Neural cell (in vitro differentiated cells): ENCODE measurements around the gene P2RX6. TPM values are rescaled to one million over a fixed set of nuclear protein-coding genes. Genes with fewer than 3 reads are reported as not detected.
"Not testable (repeated sequence)": the region's sequence is repeated elsewhere in the genome, so short reads cannot be mapped to it uniquely, and the experiment has no call there.

Source experiments
- H2AFZ ChIP-seq: fragments of 200-600, 300-800 bp; sonication (generic), shearing (Covaris generic); 2 replicates; pipeline ENCODE4 v1.6.0; 2014; ENCODE audit warnings: low read depth, mild to moderate bottlenecking, antibody characterized with exemption, low read length, moderate library complexity
- H3F3A ChIP-seq: fragments of 200-600 bp; shearing (Covaris generic); 2 replicates; pipeline ENCODE4 v1.6.1; 2016; ENCODE audit warnings: mild to moderate bottlenecking, moderate library complexity, mixed read lengths, antibody characterized with exemption, low read length; ENCODE audit not compliant: insufficient read depth, poor library complexity, severe bottlenecking
- H3K27ac ChIP-seq: fragments of 200-600, 300-800 bp; sonication (generic), shearing (Covaris generic); 2 replicates; pipeline ENCODE4 v1.5.1; 2014; ENCODE audit warnings: mild to moderate bottlenecking, low read length, moderate library complexity
- H3K27me3 ChIP-seq: fragments of 300-800, 200-600 bp; sonication (generic), shearing (Covaris generic); 2 replicates; pipeline ENCODE4 v1.6.0; 2014; ENCODE audit warnings: mild to moderate bottlenecking, low read depth, low read length, moderate library complexity; ENCODE audit not compliant: insufficient read depth
- H3K36me3 ChIP-seq: fragments of 300-800, 200-600 bp; sonication (generic), shearing (Covaris generic); 2 replicates; pipeline ENCODE4 v1.5.1; 2014; ENCODE audit warnings: mild to moderate bottlenecking, antibody characterized with exemption, low read length, moderate library complexity; ENCODE audit not compliant: insufficient read depth
- H3K4me2 ChIP-seq: fragments of 300-800, 200-600 bp; sonication (generic), shearing (Covaris generic); 2 replicates; pipeline ENCODE4 v1.6.0; 2014; ENCODE audit warnings: mild to moderate bottlenecking, low read length
- H3K4me3 ChIP-seq: fragments of 300-800, 200-600 bp; sonication (generic), shearing (Covaris generic); 2 replicates; pipeline ENCODE4 v1.5.1; 2014; ENCODE audit warnings: mild to moderate bottlenecking, low read length, moderate library complexity
- H3K79me2 ChIP-seq: fragments of 200-600 bp; shearing (Covaris generic); replicated peaks from 2 replicates; pipeline ENCODE4 v1.6.0; 2014; ENCODE audit warnings: mild to moderate bottlenecking, low read length, moderate library complexity; ENCODE audit not compliant: insufficient read depth
- H3K9ac ChIP-seq: fragments of 300-800, 200-600 bp; sonication (generic), shearing (Covaris generic); 2 replicates; pipeline ENCODE4 v1.6.1; 2016; ENCODE audit warnings: mild to moderate bottlenecking, low read length, mixed read lengths
- H3K9me2 ChIP-seq: fragments of 200-600 bp; shearing (Covaris generic); 2 replicates; pipeline ENCODE4 v1.6.1; 2016; ENCODE audit warnings: mild to moderate bottlenecking, low read length, mixed read lengths; ENCODE audit not compliant: insufficient read depth
- H3K9me3 ChIP-seq: fragments of 200-600, 300-800 bp; sonication (generic), shearing (Covaris generic); 2 replicates; pipeline ENCODE4 v1.6.1; 2016; ENCODE audit warnings: mild to moderate bottlenecking, mixed run types, low read length, moderate library complexity, mixed read lengths
- H4K20me1 ChIP-seq: fragments of 200-600 bp; shearing (Covaris generic); 2 replicates; pipeline ENCODE4 v1.6.1; 2016; ENCODE audit warnings: mild to moderate bottlenecking, mixed run types; ENCODE audit not compliant: insufficient read depth
- EP300 ChIP-seq: fragments of 450-650 bp; conservative IDR thresholded peaks from 2 replicates; pipeline ENCODE4 v1.6.1; 2014; ENCODE audit warnings: antibody characterized with exemption, mild to moderate bottlenecking, moderate library complexity; ENCODE audit not compliant: poor library complexity, severe bottlenecking
- EZH2 ChIP-seq: fragments of 200-600, 300-800 bp; shearing (Covaris generic), sonication (generic); IDR thresholded peaks from 2 replicates; pipeline ENCODE4 v1.6.1; 2014; ENCODE audit warnings: antibody characterized with exemption, low read length, borderline replicate concordance, mild to moderate bottlenecking; ENCODE audit not compliant: insufficient read depth, poor library complexity, severe bottlenecking
- MXI1 ChIP-seq: fragments of 450-650 bp; conservative IDR thresholded peaks from 2 replicates; pipeline ENCODE4 v1.6.1; 2014; ENCODE audit warnings: antibody characterized with exemption, mild to moderate bottlenecking; ENCODE audit not compliant: poor library complexity, severe bottlenecking
- POLR2AphosphoS5 ChIP-seq: IDR thresholded peaks from 2 replicates; pipeline ENCODE4 v1.6.1; 2012
- RAD21 ChIP-seq: fragments of 450-650 bp; conservative IDR thresholded peaks from 2 replicates; pipeline ENCODE4 v1.6.1; 2014; ENCODE audit warnings: antibody characterized with exemption, mild to moderate bottlenecking, moderate library complexity
- REST ChIP-seq: IDR thresholded peaks from 2 replicates; pipeline ENCODE4 v1.6.1; 2012; ENCODE audit warnings: borderline replicate concordance
- SMC3 ChIP-seq: fragments of 450-650 bp; conservative IDR thresholded peaks from 2 replicates; pipeline ENCODE4 v1.6.1; 2014; ENCODE audit warnings: antibody characterized with exemption, mild to moderate bottlenecking, moderate library complexity; ENCODE audit not compliant: poor library complexity
- polyA plus RNA-seq: library from polyadenylated mRNA; depleted of rRNA; stranded (reverse); fragments of >200 nt; gene quantifications from 2 replicates; pipeline ENCODE4 v1.2.3, GENCODE V29; 2014
- TF ChIP-seq, protein P1 (sequence below): fragments of 450-650 bp; IDR thresholded peaks from 2 replicates; pipeline ENCODE4 v1.5.1; 2014; ENCODE audit warnings: antibody characterized with exemption, mild to moderate bottlenecking, moderate library complexity; ENCODE audit not compliant: poor library complexity, severe bottlenecking

Gene P2RX6
- polyA plus RNA-seq, 1 donor from 2014 or later = 0.17 TPM

- Histone ChIP-seq H3K36me3 (no peaks in the 10 kb centered on the region), H4K20me1 (no peaks in the 10 kb centered on the region), H3K27ac (no peak overlapping the region), H3K9me2 (no peaks in the 10 kb centered on the region), H2AFZ (no peak overlapping the region), H3K27me3 (peaks cover under 1% of the 10 kb centered on the region), H3K9ac (no peak overlapping the region), H3K4me3 (no peak overlapping the region), H3K9me3 (no peaks in the 10 kb centered on the region), H3K79me2 (no peaks in the 10 kb centered on the region), H3K4me2 (no peak overlapping the region), H3F3A (no peaks in the 10 kb centered on the region)
- TF ChIP-seq SMC3 (no peak), RAD21 (no peak), MXI1 (no peak), POLR2AphosphoS5 (no peak), REST (no peak)
- TF ChIP-seq, protein P1, sequence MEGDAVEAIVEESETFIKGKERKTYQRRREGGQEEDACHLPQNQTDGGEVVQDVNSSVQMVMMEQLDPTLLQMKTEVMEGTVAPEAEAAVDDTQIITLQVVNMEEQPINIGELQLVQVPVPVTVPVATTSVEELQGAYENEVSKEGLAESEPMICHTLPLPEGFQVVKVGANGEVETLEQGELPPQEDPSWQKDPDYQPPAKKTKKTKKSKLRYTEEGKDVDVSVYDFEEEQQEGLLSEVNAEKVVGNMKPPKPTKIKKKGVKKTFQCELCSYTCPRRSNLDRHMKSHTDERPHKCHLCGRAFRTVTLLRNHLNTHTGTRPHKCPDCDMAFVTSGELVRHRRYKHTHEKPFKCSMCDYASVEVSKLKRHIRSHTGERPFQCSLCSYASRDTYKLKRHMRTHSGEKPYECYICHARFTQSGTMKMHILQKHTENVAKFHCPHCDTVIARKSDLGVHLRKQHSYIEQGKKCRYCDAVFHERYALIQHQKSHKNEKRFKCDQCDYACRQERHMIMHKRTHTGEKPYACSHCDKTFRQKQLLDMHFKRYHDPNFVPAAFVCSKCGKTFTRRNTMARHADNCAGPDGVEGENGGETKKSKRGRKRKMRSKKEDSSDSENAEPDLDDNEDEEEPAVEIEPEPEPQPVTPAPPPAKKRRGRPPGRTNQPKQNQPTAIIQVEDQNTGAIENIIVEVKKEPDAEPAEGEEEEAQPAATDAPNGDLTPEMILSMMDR = no peak
Observed at GRCh38 chr22:20970939-20971657, 43.9 kb upstream of the P2RX6 start.

GRCh38 chr22:20972014-20972694 lies 42.8 kb upstream of the P2RX6 start:
- not testable (repeated sequence) for H3K27me3 ChIP-seq, H3K9ac ChIP-seq, H3K36me3 ChIP-seq, H3F3A ChIP-seq, H3K9me2 ChIP-seq, H3K4me2 ChIP-seq, H3K27ac ChIP-seq, H3K4me3 ChIP-seq, H3K9me3 ChIP-seq, H2AFZ ChIP-seq, H3K79me2 ChIP-seq, H4K20me1 ChIP-seq

GRCh38 chr22:20972933-20973577 lies 41.9 kb upstream of the P2RX6 start:
- Histone ChIP-seq H3F3A (no peaks in the 10 kb centered on the region), H3K4me3 (no peak overlapping the region), H3K36me3 (no peaks in the 10 kb centered on the region), H3K27me3 (no peaks in the 10 kb centered on the region), H3K27ac (no peak overlapping the region), H2AFZ (no peak overlapping the region), H4K20me1 (no peaks in the 10 kb centered on the region), H3K79me2 (no peaks in the 10 kb centered on the region), H3K9me3 (no peaks in the 10 kb centered on the region), H3K9ac (no peak overlapping the region), H3K9me2 (no peaks in the 10 kb centered on the region), H3K4me2 (no peak overlapping the region)
- TF ChIP-seq EP300 (no peak), MXI1 (no peak), SMC3 (no peak), EZH2 (no peak), REST (no peak)
- TF ChIP-seq, protein P1 = no peak
